HG02642 (cell line): ENCODE measurements around the gene HCN1.

Experiments used
- ATAC-seq: cut with Tn5 transposase; IDR thresholded peaks from one replicate; pipeline ENCODE4 v1.9.1; 2021; ENCODE audit warnings: mild to moderate bottlenecking; ENCODE audit not compliant: unreplicated experiment, poor library complexity

The HCN1 gene

DNA sequence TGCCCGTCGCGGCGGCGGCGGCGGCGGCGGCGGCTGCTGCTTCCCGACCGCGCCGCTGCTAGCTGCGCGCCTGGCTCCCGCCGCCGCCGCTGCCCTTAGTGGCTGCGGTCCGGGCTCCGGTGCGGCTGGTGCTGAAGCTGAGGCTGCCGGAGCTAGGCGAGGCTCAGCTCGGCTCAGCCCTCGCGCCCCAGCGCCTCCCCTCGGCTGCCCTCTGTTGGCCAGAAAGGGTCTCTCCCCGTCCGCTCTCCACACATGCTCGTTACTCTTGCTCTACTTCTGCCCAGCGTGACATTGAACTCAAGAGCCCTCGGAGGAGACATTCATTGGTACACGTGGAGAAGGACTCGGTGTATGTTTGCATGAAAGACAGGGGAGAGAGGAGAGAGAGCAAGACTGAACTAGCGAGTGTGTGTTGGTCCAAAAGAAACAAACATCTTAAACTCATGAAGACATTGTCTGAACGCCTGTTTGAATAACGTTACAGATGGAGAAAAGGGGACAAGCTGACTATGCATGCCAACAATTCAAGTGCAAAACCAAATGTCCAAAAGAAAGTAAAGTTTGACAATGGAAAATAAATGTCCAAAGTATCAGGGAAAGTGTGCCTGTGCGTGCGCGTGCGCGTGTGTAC lies at the start of gene HCN1:
TSS of gene HCN1 (minus strand) at position 175 of the 631 bp plus-strand sequence.
- peak; percentile 96 for ATAC-seq

DNA sequence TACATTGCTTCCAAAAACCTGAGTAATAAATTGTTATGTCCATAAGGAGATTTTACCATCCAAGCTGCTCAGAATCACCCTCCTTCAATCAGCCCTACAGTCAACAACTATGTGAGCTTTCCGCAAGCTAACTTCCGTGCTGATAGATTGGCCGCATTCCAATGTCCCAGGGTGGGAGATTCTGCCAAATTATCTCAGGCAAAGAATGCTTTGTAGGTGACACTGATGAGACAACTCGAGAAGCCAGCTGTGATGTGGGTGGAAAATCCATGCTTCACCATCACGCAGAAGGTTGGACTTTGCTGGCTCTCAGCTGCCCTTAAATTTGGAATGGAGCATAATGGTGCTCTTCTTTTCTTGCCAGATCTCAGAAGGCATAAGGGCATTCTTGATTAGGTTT lies 44.9 kb upstream of the HCN1 start:
- ATAC-seq = no peak

DNA sequence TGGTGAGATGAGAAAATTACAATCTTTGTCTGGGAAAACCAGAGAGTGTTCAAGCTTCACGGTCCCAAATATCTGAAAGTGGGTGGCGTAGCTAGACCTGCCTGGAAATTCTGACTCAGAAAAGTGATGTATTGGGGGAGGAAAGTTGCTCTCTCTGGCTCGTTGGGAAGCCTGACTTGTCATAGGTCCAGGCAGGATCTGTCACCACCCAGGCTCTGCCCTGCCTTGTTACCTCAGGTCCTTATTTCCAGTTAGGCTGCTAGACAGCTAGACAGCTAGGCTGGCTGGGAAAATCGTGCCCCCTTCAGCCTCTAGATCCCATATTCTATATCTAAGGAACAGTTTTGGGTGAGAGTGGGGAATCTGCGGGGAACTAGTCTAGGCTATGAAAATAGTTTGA lies 41.0 kb upstream of the HCN1 start:
- ATAC-seq = no peak

DNA sequence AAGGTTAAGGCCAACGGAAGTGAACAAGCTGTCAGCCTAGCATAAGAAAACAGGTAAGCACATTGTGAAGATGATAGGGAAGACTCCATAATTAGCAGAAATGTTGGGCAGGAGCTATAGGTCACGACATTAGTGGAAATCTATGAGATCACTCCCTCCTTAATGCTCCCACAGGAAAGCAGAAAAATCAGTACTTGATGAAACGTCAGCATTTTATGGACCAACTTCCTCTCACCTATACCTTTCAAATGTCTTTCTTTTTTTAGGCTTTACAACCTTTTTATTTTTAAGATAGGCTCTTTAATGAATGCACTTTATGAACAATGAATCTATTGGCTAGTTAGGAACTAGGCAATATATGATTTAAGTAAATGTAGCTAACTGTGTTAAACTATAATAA lies 29.4 kb upstream of the HCN1 start:
- ATAC-seq = no peak

DNA sequence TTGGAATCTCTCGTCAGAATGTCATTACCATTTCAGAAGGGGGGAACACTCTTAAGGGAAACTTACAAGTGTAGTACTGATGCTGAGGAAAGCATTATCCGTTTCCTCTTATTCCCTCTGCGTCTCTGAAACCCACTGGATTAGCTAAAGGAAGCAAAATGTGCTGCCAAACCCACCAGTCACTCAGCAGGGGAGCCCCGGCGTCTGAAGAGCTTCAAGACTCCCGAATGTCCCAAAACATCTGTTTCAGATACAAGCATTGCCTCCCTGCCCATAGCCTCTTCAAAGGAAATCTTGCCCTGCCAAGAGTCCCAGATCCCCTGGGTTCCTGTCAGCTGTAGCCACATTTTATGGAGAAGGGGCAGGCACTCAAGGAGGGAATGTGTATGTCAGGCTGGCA lies 1.0 kb upstream of the HCN1 start:
- no peak for ATAC-seq

DNA sequence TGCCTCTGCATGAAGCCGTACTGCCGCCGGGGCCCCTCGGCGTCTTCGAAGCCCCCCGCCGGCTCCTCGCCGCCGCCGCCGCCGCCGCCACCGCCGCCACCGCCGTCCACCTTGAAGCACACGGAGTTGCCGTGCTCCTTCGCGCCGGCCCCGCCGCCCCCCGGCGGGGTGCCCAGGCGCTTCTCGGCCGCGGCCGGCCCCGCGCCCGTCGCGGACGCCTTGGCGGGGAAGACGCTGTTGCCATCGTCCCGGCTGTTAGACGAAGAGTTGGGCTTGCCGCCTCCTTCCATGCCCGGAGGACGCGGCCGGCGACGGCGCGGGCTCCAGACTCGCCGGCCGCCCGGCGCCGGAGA lies 400 bp downstream of the HCN1 start:
- no peak for ATAC-seq

DNA sequence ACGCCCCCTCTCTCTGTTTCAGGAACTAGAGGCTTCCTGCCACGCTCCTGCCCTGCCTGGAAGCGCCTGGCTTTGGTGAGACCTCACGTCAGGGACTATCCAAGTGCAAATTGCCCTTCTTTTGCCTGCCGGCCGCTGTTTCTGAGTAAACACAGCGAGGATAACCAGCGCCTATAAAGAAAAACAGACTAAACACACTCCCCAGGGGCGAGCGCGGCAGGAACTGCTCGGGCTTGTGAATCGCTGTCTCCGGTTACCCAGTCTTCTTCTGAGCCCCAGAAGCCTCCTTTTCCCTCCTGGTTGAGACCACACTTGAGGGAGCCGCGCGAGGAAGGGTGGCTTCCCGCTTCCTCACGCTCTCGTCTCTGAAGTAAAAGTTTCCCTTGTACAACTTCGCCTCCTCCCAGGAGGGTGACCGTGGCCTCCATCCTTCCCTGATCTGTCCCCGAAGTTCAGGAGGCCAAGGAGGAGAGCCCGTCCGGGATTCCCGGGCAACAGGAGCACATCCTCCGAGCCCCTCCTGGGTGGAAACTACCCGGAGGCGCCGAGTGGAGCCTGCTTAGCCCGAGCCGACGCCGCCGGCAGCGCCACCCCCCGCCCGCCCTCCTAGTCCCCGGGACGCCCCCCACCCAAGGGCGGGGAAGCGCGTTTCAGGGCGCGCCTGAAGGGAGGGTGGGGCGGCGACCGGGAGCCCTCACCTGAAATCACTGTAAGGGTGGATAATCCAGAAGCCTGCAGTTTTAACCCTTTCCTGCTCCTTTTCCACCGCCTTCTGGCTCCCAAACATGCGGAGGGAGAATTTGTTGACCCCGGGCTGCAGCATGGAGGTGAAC lies 993 bp downstream of the HCN1 start:
- ATAC-seq = no peak

DNA sequence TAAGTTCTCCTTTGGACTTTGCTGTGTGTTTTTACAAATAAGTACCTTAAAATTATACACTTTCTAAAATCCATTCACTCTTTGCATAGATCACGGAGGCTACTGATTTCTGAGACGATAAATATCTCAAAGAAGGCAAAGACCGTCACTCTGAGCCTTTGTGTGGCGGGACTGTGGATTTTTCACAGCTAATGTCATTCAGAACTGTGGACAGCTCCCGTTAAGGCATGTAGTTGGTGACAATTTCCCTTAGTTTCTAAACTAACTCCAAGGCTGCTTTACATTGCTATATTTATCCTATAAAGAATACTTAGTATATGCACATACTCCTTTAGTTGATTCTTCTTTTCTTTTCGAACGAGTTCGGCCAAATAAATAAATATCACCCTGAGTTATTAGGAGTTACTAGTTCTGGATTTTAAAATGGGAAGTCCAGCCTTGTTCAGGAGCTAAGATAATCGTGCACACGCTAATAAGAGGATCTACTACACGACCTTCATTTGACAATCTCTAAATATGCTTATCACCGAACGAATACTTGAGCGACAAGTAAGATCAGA lies 1.8 kb downstream of the HCN1 start:
- ATAC-seq = no peak

DNA sequence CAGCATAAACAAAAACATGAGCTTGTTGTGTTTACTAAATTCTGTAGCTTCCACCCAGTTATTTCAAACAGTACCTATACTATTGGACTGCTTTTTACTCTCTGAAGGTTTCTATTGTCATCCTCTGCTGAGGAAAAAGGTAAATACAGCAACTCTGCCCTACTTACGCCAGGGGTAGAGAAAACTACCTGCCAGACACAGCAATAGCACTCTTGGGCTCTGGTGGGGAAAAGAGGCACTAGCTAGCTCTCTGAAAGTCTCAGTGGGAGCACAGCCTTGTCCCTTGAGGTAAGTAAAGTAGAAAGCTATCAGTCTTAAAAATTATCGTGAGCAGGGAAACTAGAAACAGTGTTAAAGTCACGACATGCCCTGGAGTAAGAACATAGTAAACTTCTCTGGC lies 3.7 kb downstream of the HCN1 start:
- no peak for ATAC-seq

DNA sequence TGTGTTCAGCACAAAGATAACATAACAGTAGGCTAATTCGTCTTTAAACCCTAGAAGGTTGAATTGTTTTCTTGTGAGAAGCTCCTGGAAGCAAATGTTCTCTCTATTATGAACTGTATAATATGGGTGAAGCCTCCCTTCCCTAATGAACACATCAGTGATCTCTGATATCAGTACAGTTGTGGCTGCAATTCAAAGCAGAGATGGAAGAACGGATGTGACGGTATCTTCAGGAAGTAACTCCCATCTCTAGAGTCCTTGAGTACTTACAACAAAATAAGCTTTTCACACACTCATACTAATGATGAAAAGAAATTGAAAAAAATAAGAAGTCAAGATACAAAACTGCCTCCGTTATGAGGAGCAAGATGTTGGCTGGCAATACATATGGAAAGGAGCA lies 4.5 kb downstream of the HCN1 start:
- ATAC-seq = no peak

DNA sequence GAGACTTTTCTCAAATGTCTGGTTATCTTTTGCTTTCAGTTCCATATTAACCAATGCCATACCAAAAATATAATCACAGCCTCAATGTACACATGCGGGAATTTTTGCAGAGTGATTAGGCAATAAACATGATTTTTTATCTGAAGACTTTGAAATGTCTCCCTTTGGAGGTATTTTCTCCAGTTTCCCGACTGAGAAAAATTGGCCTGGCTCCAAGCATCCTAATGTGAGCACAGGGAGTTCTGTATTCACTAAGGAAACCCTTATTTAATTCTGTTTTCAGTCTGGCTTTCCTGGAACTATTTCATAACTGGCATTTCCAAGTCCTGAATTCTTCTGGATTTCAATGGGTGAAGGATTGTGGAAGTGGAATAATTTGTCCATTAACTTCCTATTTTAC lies 8.5 kb downstream of the HCN1 start:
- no peak for ATAC-seq

DNA sequence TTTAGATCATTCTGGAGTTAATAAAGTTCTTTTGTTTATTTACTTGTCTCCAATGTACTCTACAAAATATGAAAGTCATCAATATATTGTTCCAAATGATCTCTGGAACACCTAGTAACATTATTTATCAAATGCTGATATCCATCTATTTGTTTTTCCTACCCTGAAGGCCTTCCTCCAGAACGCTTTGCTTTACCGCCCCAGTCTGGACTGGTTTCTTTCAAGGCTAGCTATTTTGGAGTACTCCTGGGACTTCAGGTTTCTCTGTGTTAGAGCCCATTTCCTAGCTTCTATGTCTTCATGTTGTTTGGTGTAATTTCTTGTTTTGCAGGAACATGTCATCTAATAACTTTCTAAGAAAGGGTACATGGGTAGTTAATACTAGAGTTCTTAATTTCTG lies 9.6 kb downstream of the HCN1 start:
- no peak for ATAC-seq

DNA sequence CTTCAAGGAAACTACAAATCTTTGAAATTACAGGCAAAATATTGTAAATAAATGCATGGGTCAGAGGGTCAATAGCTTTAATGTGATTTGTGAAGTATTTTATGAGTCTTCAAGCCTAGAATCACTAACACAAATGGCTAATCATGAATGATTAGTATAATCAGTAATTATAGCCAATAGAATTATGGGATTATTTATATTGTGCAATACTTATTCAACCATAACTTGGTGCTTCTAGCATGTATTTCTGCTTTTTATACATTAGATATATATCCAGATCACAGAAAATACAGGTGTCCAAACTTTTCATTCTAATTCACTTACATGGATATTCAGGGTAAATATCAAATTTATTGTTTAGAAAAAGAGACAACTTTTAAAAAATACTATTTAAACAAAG lies 12.1 kb downstream of the HCN1 start:
- ATAC-seq = no peak

DNA sequence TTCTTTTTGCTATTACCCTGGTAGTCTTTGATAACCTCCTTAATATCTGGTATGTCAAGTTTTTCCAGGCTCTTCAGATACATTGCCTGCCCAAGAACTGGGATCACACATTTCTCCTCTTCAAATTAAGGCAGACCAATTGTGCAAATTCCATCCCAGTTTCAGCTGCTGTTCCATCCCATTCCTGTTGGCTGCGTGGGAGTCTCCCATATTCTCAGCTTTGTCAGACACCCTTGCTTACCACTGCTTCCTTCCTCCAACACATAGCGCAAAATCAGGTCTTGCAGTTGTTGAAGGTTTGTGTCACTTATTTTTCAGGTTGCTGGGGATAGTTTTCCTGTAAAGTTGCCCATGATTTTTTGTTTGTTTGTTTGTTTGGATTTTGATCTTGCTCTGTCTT lies 15.2 kb downstream of the HCN1 start:
- ATAC-seq = no peak

DNA sequence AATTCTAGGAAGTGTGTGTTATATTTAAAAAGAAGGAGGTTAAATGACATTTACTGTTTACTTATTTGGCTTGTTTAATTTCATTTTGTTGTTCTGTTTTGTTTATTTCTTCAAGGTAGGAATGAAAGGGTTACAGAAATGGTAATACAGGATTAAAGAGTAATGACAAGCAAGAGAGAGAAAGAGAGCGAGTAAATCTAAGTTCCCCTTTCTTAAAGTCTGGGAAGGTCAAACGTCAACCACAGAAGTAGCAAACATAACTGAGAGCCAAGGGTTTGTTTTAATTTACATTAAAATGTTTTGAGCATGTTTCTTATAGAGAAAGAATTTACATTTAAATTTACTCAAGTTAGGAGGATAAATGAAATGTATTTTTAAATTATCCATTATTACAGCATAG lies 18.7 kb downstream of the HCN1 start:
- no peak for ATAC-seq

DNA sequence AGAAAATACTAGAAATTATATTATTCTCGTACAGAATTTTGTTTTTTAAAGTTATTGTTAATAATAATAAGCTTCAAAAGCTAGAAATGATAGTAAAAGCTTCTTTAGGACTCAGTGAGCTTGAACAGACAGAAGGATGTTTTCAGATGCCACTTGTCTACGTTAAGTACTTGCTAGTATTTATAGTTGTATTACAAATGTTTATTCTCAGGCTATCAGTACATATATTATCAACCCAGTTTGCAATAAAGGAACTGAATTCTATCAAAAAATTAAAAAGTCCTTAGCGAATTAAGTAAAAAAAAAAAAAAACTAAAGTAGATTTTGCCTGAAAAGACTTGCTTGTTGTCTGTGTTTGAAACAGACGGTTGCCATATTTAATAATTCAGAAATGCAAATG lies 23.9 kb downstream of the HCN1 start:
- no peak for ATAC-seq

DNA sequence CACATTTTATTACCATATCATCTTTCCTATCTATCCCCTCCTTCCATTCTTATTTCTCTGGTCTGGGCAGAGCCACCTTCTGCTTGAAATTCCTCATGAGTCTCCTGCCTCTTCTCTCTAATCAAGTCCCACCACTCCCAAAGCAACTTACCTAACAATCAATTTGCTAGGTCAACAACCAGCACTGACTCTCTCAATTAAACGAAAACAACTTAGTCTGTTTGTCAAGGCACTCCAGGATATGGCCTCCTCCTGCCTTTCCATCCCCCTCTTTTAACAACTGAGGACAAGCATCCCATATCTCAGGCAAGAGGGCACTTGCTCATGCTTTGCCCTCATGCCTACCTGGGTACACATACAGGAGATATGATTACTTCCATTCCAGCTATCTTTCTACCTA lies 47.4 kb downstream of the HCN1 start:
- ATAC-seq = no peak

DNA sequence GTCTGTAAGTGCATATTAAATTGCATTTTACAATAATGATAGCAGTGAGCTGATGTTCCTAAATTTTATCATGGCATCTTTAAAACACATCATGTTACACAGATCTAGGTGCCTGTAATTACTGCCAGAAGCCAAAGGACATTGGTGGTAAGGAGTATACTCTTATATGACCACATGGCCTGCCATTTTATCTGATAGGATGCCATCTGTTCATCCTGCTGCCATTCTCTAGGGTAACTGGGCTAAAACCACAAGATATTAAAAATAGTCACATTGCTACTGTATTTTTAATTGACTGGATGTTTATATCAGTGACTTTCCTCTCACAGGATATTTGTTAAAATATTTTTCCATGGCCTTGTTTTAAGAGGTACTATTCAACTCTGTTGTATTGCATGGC lies 53.1 kb downstream of the HCN1 start:
- ATAC-seq = no peak

DNA sequence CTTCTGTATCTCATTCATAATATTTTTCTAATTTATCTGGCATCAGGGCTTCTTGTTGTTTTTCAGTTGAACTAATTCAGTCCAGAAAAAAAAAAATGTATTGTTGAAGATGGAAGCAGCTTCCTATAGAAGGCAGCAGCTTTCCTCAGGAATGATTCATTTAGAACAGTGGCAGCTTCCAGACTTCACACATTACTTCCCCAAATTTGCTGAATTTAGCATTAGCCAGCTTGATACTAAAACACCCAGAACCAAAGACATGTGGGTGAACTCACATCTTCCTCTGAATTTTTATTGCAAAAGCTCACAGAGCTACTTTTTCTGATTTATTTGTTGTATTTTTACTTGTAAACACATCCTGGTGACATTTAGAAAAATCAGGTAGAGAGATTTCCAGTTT lies 53.8 kb downstream of the HCN1 start:
- ATAC-seq = no peak

DNA sequence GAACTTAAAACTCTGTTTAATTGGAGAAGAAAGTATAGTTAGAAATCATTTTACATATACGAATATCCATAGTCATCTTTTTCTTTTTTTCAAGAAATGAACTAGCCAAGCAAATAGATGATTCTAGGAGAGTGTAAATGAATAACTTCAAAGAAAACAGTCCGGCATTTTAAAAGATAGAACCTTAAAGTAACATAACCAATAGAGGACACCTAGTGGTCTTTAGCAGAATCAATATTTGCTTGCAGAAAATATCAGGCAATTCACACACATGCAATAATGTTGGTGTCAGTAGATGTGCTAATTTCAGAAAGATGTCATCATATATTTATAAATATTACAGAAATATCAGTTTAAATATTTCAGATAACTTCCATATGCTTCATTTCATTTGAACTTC lies 57.1 kb downstream of the HCN1 start:
- ATAC-seq = no peak

DNA sequence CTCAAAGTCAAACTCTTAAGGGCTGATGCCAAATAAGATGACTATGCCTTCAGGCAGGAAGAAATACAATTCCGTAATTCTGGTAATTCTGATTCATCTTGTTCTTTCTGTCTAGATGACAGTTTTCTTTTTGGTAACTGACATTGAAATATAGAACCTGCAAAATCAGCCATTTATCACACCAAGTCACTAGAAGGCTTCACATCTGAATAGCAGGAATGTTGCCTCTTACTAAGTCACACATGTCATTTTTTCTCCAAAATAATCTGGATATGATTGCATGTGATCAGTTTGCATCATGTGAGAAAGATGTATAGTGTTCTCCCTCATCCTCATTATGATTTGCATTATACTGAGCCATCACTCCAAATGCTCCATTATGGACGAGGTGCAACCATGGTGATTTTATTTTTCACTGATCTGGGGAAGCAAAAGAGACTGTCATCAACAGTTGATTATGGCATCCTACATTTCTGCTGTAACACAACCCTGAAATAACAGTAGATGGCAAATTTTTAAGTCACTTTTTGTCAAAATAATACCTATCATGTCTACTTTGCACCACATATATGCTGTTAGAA lies 69.0 kb downstream of the HCN1 start:
- no peak for ATAC-seq

DNA sequence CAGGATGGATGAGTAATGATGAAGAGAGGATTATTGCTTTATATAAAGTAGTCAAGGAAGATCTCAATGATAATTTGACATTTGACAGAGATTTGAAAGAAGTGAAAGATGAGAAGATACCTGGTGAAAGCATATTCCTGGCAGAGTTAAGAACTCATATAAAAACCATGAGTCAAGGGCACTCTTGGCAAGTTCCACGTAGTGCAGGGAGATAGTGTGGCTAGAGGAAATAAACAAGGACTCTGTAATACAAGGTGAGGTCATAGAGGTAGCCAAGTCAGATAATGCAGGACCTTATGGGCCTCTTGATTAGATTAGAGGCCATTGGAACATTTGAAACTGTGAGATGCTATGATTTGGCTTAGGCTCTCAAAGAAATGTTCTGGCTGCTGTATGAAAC lies 72.3 kb downstream of the HCN1 start:
- no peak for ATAC-seq
